HG03354 (cell line): ENCODE data around the gene GMPPB.
A peak's percentile ranks its signal among the peaks of the same experiment; 100 is the strongest.

ENCODE experiments used
- ATAC-seq: cut with Tn5 transposase; IDR thresholded peaks from one replicate; pipeline ENCODE4 v1.9.1; 2021; ENCODE audit warnings: mild to moderate bottlenecking; ENCODE audit not compliant: unreplicated experiment, poor library complexity, severe bottlenecking

Gene GMPPB

GRCh38 chr3:49732597-49732996, 8.8 kb upstream of the GMPPB start:
- ATAC-seq, result no peak

DNA sequence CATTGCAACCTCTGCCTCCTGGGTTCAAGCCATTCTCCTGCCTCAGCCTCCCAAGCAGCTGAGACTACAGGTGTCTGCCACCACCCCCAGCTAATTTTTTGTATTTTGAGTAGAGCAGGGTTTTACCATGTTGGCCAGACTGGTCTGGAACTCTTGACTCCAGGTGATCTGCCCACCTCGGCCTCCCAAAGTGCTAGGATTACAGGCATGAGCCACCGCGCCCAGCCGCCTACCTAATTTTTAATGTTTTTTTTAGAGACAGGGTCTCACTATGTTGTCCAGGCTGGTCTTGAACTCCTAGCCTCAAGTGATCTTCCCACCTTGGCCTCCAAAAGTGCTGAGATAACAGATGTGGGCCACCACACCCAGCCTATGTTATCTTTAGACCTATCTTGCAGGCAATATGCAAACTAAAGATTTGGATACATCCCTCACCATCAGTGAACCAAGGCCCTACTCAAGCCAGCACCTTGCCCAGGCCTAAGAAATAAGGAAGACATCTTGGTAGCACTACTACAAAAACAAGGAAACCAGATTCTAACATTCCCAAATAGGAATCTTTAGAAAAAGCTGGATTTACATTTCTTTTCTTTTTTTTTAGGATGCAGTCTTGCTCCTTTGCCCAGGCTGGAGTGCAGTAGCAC, 6.3 kb upstream of the GMPPB start:
- no peak for ATAC-seq

DNA sequence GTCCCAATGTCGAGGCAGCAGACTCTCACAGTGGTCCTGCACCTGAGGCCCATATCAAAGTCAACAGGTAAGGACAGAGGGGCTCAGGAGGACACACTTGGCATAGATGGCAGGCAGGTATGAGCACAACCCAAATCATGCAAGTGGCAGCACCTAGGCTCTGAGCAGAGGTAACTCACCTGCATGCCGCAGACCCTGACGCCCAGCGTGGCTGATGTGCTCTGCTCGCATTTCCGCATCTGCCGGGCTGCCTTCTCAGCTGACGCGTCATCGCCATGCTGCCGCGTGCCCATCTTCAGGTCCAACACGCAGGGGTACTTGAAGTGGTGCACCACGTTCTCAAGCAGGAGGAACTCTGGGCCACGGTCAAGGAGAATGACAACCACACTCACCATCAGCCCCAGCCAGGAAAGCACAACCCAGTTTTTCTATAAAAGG, 4.2 kb upstream of the GMPPB start:
- no peak for ATAC-seq

- ATAC-seq, result no peak
These were observed 3.6 kb upstream of the GMPPB start for GRCh38 chr3:49727154-49727923.

- ATAC-seq, result no peak
These were observed 2.3 kb upstream of the GMPPB start for GRCh38 chr3:49725906-49726681.

- ATAC-seq, result no peak
These were observed 835 bp upstream of the GMPPB start for GRCh38 chr3:49724586-49724985.

DNA sequence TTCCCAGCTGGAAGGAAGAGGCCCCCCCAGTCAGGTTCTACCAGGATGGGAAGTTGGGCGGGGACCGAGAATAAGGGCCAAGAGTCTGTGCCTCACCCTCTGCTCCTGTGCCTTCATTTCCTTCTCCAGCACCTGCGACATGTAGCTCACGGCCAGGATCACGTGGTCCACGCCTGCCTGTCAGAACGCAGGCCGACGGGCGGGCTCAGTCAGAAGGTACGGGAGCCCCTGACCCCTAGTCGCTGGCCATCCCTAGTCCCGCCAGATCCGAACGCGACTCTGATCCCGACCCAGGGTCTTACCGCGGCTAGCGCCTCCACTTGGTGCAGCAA, 489 bp downstream of the GMPPB start:
- ATAC-seq, result peak; percentile 19

DNA sequence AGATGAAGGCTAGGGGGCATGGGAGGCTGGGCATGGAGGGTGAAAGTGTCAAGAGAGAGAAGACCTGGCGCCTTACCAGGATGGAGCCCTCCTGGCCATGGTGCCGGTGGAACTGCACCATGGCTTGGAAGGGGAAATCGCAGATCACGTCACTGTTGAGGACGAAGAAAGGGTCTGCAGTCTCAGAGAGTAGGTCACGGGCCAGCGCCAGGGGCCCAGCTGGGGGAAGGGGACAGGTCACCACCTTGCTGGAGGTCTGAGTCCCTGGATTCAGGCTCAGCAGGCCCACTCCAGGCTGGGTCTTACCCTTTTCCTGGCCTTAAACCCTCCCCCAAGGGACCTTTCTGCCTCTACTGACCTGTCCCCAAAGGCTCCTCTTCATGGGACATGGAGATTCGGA, 855 bp downstream of the GMPPB start:
- no peak for ATAC-seq

DNA sequence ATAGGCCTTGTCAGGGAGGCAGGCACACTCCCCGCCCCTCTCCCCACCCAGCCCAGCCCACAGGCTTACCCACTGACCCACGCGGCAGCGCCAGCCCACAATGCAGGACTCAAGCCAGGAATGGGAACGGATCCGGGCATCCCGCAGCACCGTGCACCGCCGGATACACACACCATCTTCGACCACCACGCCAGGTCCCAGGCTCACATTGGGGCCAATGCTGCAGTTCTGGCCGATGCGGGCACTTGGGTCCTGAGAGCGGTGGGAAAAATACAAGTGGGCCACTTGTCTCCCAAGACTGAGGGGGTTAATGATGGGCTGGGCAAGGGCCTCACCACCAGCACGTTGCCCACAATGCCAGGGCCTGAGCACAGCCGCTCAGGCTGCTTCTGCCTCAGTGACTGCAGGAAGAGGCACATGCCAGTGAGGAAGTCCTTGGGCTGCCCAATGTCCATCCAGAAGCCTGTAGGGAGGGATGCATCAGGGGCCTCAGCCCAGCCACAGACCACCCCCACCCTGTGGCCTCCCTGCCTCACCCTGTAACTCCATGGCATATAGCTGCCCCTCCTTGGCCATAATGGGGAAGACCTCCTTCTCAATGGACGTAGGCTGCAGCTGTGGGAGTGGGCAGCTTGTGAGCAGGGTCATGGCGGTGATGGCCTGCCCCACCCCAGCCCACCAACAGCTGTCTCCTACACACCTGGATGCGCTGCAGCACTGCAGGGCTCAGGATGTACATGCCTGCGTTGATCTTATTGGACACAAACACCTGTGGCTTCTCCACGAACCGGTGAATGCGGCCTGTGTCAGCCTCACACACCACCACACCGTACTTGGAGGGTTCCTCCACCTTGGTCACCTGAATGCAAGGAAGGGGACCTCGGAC, 1.6 kb downstream of the GMPPB start:
- ATAC-seq, result no peak

DNA sequence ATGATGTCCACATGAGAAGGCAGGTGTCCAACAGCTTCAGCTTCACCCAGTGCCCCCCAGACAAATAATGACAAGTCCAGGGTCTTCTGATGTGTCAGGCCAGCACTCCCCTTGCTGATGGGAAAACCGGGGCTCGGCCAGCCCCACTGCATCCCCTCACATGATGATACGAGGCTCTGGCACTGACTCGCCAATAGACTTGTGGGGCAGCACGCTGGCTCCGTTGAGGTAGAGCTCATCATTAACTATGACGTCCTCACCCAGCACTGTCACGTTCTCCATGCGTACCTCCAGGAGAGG, 2.2 kb downstream of the GMPPB start:
- no peak for ATAC-seq

GRCh38 chr3:49720855-49721595, 2.7 kb downstream of the GMPPB start:
- ATAC-seq, result no peak

DNA sequence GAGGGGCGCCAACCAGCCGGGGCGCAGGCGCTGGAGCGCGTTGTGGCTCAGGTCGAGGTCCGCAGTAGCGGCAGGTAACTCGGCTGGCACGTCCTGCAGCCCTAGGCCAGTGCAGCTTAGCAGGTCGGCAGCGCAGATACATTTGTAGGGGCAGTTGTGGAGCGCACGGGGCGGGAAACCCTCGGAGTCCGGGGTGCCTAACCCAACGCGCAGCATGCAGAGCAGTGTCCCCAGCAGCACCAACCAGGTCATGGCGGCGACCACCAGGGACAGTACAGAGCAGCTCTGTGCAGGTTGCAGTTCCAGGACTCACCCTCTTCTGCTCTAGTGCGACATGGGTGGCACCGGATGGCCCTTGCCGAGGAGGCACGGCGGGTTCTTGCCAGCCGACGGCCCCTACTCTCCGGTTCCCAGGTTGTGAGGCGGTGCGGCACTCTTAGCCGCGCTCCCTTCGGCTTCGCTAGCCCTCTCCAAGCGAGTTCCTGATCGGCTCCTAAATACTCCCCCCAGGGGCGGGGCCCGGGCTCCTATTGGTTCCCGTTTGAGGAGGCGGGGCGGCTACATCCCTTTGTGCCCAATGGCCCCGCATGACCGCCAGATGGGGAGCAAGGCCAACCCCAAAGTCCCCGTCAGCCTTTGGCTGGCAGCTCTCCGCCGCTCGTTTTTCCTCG, 4.4 kb downstream of the GMPPB start, which contains the start of gene AMIGO3:
AMIGO3 (minus strand) TSS at position 471 of the 671 bp plus-strand sequence; CDS start at position 252, 219 bp downstream.
- ATAC-seq, result peak; percentile 64

- ATAC-seq, result no peak
These were observed 4.9 kb downstream of the GMPPB start for GRCh38 chr3:49718858-49719213.

- no peak for ATAC-seq
These were observed 5.5 kb downstream of the GMPPB start for GRCh38 chr3:49717959-49718857.

DNA sequence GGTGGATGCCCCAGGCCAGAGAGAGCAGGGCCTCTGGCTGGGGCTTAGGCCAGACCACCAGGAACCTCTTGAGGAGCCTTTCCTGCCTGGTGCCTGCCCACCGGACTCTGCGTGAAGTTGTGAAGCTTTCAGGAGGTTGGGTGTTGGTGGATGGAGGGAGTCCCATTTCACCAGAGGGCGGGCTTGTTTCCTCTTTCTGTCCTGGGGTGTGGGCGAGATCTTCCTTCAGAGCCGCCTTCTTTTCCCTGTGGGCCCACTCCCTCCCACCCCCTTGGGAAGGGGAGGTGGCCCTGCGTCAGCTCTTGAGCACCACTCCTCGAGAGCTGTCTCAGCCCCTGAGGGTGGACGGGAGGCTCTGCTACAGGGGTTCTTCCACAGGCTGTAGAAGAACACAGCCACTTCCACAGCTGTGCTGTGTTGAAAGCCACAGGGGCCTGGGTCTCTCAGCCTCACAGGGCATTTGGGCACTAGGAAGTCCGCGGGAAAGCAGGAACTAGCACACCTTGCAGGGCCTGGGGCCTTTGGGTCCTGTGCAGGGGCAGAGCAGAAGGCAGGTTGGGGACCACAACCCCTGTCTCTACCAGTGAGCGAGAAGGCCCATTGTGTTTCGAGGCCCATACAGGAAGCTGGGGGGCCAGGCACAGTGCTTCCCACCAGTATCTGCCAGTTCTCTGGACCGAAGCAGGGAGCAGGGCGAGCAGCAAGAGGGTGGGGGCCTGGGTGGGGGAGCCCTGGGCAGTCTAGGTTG, 6.4 kb downstream of the GMPPB start:
- ATAC-seq, result no peak

GRCh38 chr3:49716691-49717210, 7.0 kb downstream of the GMPPB start:
- no peak for ATAC-seq

DNA sequence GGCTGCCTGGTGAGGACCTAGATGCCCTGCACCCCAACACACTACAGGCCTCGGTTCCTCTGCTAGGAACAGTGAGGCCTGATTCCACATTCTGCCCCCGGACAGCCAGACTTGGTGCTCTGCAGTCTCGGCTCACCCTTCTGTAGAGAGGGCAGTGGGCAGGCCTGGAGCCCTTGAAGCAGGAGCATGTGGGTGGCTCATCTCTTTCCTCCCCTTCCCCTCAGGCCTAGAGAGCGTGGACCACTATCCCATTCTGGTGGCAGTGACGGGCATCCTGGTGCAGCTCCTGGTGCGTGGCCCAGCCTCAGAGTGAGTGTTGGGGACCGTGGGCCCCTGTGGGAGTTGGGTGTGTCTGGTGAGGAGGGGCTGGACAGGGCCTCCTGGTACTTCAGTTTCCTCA, 7.6 kb downstream of the GMPPB start:
- no peak for ATAC-seq
